GM03348 (cell line): ENCODE results near the gene GPR148.
A peak's percentile ranks its signal among the peaks of the same experiment; 100 is the strongest.

ENCODE experiments used
- DNase-seq: peaks from one replicate; pipeline ENCODE4 v3.0.0; 2012; ENCODE audit warnings: low spot score

GPR148 gene

GRCh38 chr2:130749641-130750040, 20.8 kb downstream of the GPR148 start:
- no peak for DNase-seq

- no peak for DNase-seq
These were observed 25.9 kb downstream of the GPR148 start for GRCh38 chr2:130754811-130755210.

DNA sequence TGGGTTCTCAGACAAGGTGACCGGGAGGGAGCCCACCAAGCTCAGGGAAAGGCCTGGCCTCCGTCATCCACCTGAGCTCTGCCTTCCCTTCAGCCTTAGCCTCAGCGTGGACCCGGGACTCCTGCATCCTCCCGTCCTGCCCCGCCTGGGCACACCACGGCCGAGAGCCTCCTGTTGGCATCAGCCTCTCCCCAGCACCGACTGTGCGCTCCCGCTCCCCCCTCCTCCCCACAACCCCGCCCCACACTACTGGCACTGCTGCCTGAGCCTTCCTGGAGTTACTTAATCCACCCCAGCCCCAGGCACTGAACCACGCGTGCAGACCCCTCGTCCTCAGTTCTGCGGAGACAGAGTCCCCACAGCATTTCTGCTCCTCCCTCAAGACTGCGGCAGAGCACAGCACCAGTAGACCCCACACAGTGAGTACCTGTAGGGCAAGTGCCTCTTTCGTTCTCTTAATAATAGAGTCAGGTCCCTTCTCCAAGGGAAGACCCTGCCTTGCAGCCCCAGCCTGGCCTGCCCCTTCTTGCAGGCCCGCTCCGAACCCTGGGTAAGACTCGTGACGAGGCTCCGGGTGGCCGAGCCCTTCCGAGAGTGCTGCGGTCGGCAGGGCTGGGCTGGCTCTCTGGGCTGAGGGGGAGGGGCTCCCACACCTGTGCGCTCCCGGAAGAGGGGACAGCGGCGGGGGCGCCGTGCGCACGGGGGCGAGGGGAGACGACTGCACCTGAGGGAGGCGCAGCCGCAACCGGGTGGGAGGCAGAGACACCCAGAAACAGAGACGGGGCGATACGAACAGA, 26.6 kb downstream of the GPR148 start, which contains the start of gene AMER3:
AMER3 (plus strand) TSS at position 285 of the 797 bp plus-strand sequence. CDS start 6,533 bp downstream, outside the sequence.
- no peak for DNase-seq

- DNase-seq, result peak; percentile 78
These were observed 27.4 kb downstream of the GPR148 start for GRCh38 chr2:130756053-130756873.

GRCh38 chr2:130756874-130757668, 28.2 kb downstream of the GPR148 start:
- no peak for DNase-seq

DNA sequence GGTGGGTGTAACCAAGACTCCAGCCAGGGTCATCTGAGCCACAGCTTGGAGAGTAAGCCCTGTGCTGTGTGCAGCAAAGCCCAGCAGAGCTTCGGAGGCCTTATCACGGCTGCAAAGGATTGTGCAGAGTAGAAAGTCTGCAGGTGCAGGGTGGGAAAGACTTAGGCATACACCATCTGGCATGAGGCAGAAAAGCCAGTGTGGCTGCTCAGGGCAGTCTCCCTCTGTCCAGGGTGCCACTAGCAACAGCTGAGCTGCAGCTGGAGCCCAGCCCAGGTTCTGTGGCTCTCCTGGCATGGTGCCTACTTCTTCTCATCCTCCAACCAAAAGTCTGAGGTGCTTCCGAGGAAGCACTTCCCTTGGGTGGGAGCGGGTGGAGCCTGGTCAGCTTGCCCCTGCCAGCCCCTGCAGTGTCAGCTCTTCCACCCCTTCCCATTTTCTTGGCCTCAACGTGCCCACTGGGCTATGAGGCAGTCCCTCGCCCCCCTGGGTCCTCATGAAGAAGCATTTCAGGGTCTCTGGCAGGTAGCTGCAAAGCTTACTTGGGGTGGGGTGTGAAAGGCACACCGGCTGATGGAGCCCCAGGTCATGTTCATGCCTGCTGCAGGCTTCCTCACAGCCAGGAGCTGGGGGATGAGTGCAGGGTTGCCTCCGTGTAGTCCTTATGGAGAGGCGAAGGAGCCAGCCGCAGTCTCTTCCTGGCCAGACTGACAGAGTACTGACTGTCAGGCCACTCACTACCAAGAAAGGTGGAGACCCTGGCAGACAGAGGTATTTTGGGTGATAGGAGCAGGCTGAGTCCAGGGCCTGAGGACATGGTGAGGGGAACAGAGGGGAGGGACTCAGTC, 31.3 kb downstream of the GPR148 start:
- DNase-seq, result no peak

GRCh38 chr2:130760754-130761751, 32.2 kb downstream of the GPR148 start:
- no peak for DNase-seq

- DNase-seq, result no peak
These were observed 33.4 kb downstream of the GPR148 start for GRCh38 chr2:130762031-130762909.

GRCh38 chr2:130762910-130763385, 34.1 kb downstream of the GPR148 start:
- no peak for DNase-seq

DNA sequence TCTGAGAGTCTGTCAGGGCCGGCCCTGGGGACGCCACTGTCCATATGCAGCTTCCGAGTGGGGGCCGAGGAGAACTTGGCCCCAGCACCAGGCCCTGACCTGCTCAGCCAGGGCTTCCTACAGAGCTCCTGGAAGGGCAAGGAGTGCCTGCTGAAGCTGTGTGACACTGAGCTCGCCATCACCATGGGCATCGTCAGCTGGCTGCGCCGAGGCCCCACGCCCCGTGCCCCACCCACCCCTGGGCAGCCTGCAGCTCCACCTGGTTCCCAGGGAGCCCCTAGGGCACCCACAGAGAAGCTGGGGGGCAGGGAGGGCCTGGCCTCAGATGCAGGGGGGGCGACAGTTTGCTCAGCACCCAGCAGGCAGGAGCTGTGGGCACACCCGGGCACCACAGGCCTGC, 34.5 kb downstream of the GPR148 start:
- no peak for DNase-seq

GRCh38 chr2:130764035-130764820, 35.4 kb downstream of the GPR148 start:
- DNase-seq, result no peak

DNA sequence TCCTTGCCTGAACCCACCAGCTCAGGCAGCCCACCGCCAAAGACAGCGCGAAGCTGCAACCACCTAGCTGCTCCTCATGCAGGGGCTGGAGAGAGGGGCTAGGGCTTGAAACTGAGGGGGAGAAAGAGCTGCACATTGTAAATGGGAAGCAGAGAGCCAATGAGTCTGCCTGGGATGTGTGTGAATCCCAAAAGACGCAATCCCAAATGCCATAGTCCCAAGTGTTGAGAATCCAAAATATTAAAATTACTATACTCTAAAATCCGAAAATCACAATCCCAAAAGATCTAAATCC, 35.9 kb downstream of the GPR148 start:
- DNase-seq, result no peak

DNA sequence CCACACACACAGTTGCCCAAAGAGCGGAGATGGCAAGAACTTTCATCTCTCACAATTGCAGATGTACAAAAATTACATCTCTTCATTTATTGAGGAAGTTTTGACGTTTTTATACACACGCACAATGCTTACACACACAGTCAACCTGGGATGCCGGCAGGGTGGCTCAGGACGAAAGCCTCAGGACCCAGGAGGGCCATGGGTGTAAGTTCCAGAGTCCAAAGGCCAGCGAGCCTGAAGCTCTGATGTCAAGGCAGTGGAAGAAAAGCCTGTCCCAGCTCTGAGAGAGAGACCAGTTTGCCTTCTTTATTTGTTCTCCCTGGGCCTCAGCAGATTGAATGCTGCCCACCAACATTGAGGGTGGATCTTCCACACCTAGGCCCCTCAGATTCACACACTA, 36.6 kb downstream of the GPR148 start:
- no peak for DNase-seq

GRCh38 chr2:130766037-130766436, 37.2 kb downstream of the GPR148 start:
- no peak for DNase-seq

DNA sequence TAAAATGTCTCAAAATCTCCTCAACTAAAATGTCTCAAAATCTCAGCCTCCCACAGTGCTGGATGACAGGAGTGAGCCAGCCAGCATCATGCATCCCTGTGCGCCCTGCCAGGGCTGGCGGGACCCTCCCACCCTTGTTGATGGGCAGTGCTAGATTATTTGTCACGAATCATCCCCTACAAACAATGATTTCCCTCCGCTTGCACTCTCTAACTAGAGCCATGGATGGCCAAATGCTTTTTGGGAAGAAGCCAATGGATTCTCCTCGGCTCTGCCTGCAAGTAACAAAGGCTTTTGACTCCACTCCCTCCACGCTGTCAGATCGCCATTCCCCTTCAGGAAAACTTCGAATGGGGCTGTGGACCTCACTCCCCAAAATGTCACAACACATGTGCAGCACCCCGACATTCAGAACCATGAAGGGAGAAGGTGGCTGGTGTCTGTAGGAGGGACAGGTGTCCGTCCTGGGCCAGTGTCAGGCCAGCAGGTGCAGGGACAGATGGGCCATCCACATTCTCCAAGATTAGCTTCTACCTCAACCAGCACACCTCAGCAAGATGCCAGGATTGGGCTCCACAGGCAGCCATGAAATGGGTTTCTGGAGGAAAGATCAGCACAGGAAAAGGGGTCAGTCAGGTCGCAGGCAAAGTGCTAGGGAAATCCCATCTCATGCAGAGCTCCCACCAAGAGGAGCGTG, 38.0 kb downstream of the GPR148 start:
- DNase-seq, result no peak

DNA sequence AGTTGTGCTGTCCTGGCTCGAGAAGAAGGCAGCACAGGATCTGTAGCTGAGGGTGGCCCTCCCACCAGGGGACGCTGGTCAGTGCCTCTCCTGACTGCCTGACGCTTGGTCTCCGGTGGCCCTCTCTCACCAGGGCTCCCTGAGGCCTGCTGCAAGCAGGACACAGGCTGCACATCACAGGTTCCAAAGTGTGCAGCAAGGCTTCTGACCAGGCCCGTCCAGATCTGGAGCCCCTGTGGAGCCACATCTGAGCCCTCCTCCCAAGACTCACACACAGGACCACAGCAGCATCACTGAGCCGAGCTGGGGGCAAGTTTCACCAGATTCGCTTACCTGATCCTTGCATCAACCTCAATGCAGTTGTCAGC, 38.5 kb downstream of the GPR148 start:
- DNase-seq, result no peak

GRCh38 chr2:130768191-130768855, 39.5 kb downstream of the GPR148 start:
- no peak for DNase-seq
